ENCODE measurements around the gene ZNF729.

ZNF729 gene

GRCh38 chr19:22326219-22326618 is 40.0 kb downstream of the ZNF729 start:
- no peak for DNase-seq (ENCODE audit: extremely low spot score)
- CTCF ChIA-PET: no interaction called here
- TF ChIP-seq CTCF (IDR thresholded peaks at IDR 0.05; ENCODE audit: control extremely low read depth, extremely low read depth, low read depth, missing control alignments): no peak
- POLR2A ChIA-PET: no interaction called here

GRCh38 chr19:22327321-22327720 is 41.1 kb downstream of the ZNF729 start:
- POLR2A ChIA-PET: no interaction called here
- CTCF ChIA-PET: no interaction called here
- DNase-seq (ENCODE audit: extremely low spot score): no peak
- no peak for TF ChIP-seq CTCF (IDR thresholded peaks at IDR 0.05; ENCODE audit: control extremely low read depth, extremely low read depth, low read depth, missing control alignments)

- TF ChIP-seq CTCF (IDR thresholded peaks at IDR 0.05; ENCODE audit: control extremely low read depth, extremely low read depth, low read depth, missing control alignments): no peak
- CTCF ChIA-PET: no interaction called here
- DNase-seq (ENCODE audit: extremely low spot score): no peak
- POLR2A ChIA-PET: no interaction called here
These were observed 45.3 kb downstream of the ZNF729 start for GRCh38 chr19:22331521-22331920.

- ChIA-PET POLR2A (no interaction called here), CTCF (no interaction called here)
- no peak for DNase-seq (ENCODE audit: extremely low spot score)
- no peak for TF ChIP-seq CTCF (IDR thresholded peaks at IDR 0.05; ENCODE audit: control extremely low read depth, extremely low read depth, low read depth, missing control alignments)
These were observed 46.7 kb downstream of the ZNF729 start for GRCh38 chr19:22332924-22333323.

- ChIA-PET POLR2A (no interaction called here), CTCF (no interaction called here)
- TF ChIP-seq CTCF (IDR thresholded peaks at IDR 0.05; ENCODE audit: control extremely low read depth, extremely low read depth, low read depth, missing control alignments): no peak
- DNase-seq (ENCODE audit: extremely low spot score): no peak
These were observed 49.5 kb downstream of the ZNF729 start for GRCh38 chr19:22335716-22336115.

GRCh38 chr19:22354665-22355064 is 68.4 kb downstream of the ZNF729 start:
- TF ChIP-seq CTCF (IDR thresholded peaks at IDR 0.05; ENCODE audit: control extremely low read depth, extremely low read depth, low read depth, missing control alignments): no peak
- POLR2A ChIA-PET: no interaction called here
- no peak for DNase-seq (ENCODE audit: extremely low spot score)
- CTCF ChIA-PET: no interaction called here

Data from GM10248 (cell line).